CD14-positive monocyte (primary cell): ENCODE measurements around the gene MAPRE2. TPM values are rescaled to one million over a fixed set of nuclear protein-coding genes. Genes with fewer than 3 reads are reported as not detected.

ENCODE experiments used
- DNase-seq, 3 donors: peaks; one replicate each; pipeline ENCODE4 v3.0.0-alpha.2; 2011 to 2022
- H2AFZ ChIP-seq: 2 replicates; pipeline ENCODE4 v1.6.0; 2012; ENCODE audit warnings: mild to moderate bottlenecking, low read depth, low read length, inconsistent platforms; ENCODE audit not compliant: insufficient read depth, poor library complexity, severe bottlenecking
- H3K27ac ChIP-seq, 2 donors: 1 replicate in 1 of 2; 2 replicates in 1 of 2; pipeline ENCODE4 v1.5.1; 2012 to 2013; ENCODE audit warnings: low read length in 2 of 2, control low read depth in 1 of 2, inconsistent platforms in 1 of 2, low read depth in 1 of 2, mild to moderate bottlenecking in 1 of 2
- H3K27me3 ChIP-seq, 2 donors: one replicate each; pipeline versions ENCODE4 v1.6.0 to v1.6.1; 2011 to 2013; ENCODE audit warnings: low read length in 2 of 2; ENCODE audit not compliant: control insufficient read depth in 2 of 2, insufficient read depth in 2 of 2
- H3K36me3 ChIP-seq, 2 donors: replicated peaks in 1 of 2; 1 replicate in 1 of 2; 2 replicates in 1 of 2; pipeline versions ENCODE4 v1.5.1 to v1.6.1; 2012 to 2013; ENCODE audit warnings: low read length in 2 of 2, control low read depth in 1 of 2, inconsistent platforms in 1 of 2, mild to moderate bottlenecking in 1 of 2; ENCODE audit not compliant: insufficient read depth in 2 of 2, control insufficient read depth in 1 of 2
- H3K4me1 ChIP-seq, 2 donors: 1 replicate in 1 of 2; 2 replicates in 1 of 2; pipeline versions ENCODE4 v1.5.1 to v1.6.1; 2012 to 2013; ENCODE audit warnings: low read length in 2 of 2, control low read depth in 1 of 2, inconsistent platforms in 1 of 2, mild to moderate bottlenecking in 1 of 2, moderate library complexity in 1 of 2; ENCODE audit not compliant: insufficient read depth in 2 of 2, control insufficient read depth in 1 of 2
- H3K4me2 ChIP-seq: replicated peaks from 2 replicates; pipeline ENCODE3; 2012; ENCODE audit warnings: low read length, moderate library complexity, mild to moderate bottlenecking; ENCODE audit not compliant: poor library complexity, severe bottlenecking; ENCODE audit errors: extremely low read depth
- H3K4me3 ChIP-seq, 3 experiments: fragments of 200-600 bp in 1 of 3; sonication (generic) in 1 of 3; replicated peaks in 1 of 3; 1 replicate in 2 of 3; 2 replicates in 1 of 3; pipeline ENCODE4 v1.5.1; 2011 to 2013; ENCODE audit warnings: low read length in 3 of 3, mild to moderate bottlenecking in 3 of 3, control low read depth in 2 of 3, low read depth in 2 of 3, inconsistent platforms in 1 of 3, moderate library complexity in 1 of 3
- H3K79me2 ChIP-seq: 2 replicates; pipeline ENCODE4 v1.6.0; 2012; ENCODE audit warnings: mild to moderate bottlenecking, control low read depth, inconsistent platforms, low read length, moderate library complexity; ENCODE audit not compliant: insufficient read depth
- H3K9ac ChIP-seq: 2 replicates; pipeline ENCODE4 v1.6.0; 2017; ENCODE audit warnings: low read length, mild to moderate bottlenecking; ENCODE audit not compliant: insufficient read depth, poor library complexity, severe bottlenecking
- H3K9me3 ChIP-seq, 2 donors: replicated peaks in 1 of 2; 1 replicate in 1 of 2; 2 replicates in 1 of 2; pipeline versions ENCODE4 v1.5.1 to v1.6.1; 2012 to 2013; ENCODE audit warnings: low read length in 2 of 2, control low read depth in 1 of 2; ENCODE audit not compliant: control insufficient read depth in 1 of 2, insufficient read depth in 1 of 2
- H4K20me1 ChIP-seq: 2 replicates; pipeline ENCODE4 v1.6.0; 2012; ENCODE audit warnings: mild to moderate bottlenecking, low read length, control low read depth, moderate library complexity; ENCODE audit not compliant: insufficient read depth
- H3K27ac Mint-ChIP-seq, 7 donors: one replicate each; pipeline ENCODE4 v1.8.0; 2020; ENCODE audit warnings: mild to moderate bottlenecking in 7 of 7, mixed read lengths in 7 of 7, moderate library complexity in 6 of 7, inconsistent platforms in 2 of 7
- H3K27me3 Mint-ChIP-seq, 3 donors: one replicate each; pipeline ENCODE4 v1.8.0; 2021 to 2022; ENCODE audit warnings: low read depth in 3 of 3, mild to moderate bottlenecking in 3 of 3, mixed read lengths in 3 of 3, moderate library complexity in 3 of 3, inconsistent platforms in 1 of 3
- H3K36me3 Mint-ChIP-seq, 2 donors: one replicate each; pipeline ENCODE4 v1.8.0; 2020; ENCODE audit warnings: mixed read lengths in 2 of 2, inconsistent platforms in 1 of 2, mild to moderate bottlenecking in 1 of 2
- H3K4me1 Mint-ChIP-seq: one replicate; pipeline ENCODE4 v1.8.0; 2020; ENCODE audit warnings: mild to moderate bottlenecking, mixed read lengths
- H3K4me3 Mint-ChIP-seq, 2 donors: one replicate each; pipeline ENCODE4 v1.8.0; 2020; ENCODE audit warnings: mild to moderate bottlenecking in 2 of 2, mixed read lengths in 2 of 2, moderate library complexity in 1 of 2
- H3K9me3 Mint-ChIP-seq, 7 donors: one replicate each; pipeline ENCODE4 v1.8.0; 2020 to 2022; ENCODE audit warnings: mixed read lengths in 7 of 7, mild to moderate bottlenecking in 6 of 7, moderate library complexity in 6 of 7, inconsistent platforms in 2 of 7
- CTCF ChIP-seq: fragments of 200-600 bp; IDR thresholded peaks from one replicate; pipeline ENCODE4 v1.8.0; 2022; ENCODE audit warnings: antibody characterized with exemption, mild to moderate bottlenecking
- WGBS: methylation state at CpG from one replicate; pipeline ENCODE4 v1.1.5; 2013; ENCODE audit warnings: missing lambda C conversion rate; ENCODE audit not compliant: insufficient coverage; 5-methylcytosine and 5-hydroxymethylcytosine counted together
- intact Hi-C, 2 donors: fragments of 100-400 bp; cut with micrococcal nuclease; formaldehyde crosslinking; loops; one replicate each; pipeline versions ENCODE4 v1.15.0 to v1.15.1; 2023
- polyA plus RNA-seq, 3 donors: library from polyadenylated mRNA; depleted of rRNA in 1 of 3; unstranded in 2 of 3; stranded (reverse) in 1 of 3; fragments of 300-500 nt in 2 of 3; fragments of >200 nt in 1 of 3; fragmentation: Illumina TruSeq in 2 of 3; gene quantifications; 1 replicate in 2 of 3; 2 replicates in 1 of 3; pipeline ENCODE4 v1.2.3, GENCODE V29; 2012 to 2021

The MAPRE2 gene
- polyA plus RNA-seq, 3 donors: 22.0 to 48.1 (median 37.1) TPM

- no peak for TF ChIP-seq CTCF
- H3K27me3 ChIP-seq: no peaks in the 10 kb centered on the region
- H4K20me1 ChIP-seq: peaks cover 10% of the 10 kb centered on the region
- no peak overlapping the region for H3K9ac ChIP-seq
- 53% methylated on average over 3 of the region's 4 CpGs for WGBS
- peak overlapping the region in 4 of 7 donors; percentile 2 to 60 (median 40) for H3K27ac Mint-ChIP-seq
- intact Hi-C loops: no loop called here
- H2AFZ ChIP-seq: no peak overlapping the region
- H3K9me3 Mint-ChIP-seq: peaks cover 0 to 5% (median 0%) of the 10 kb centered on the region in 7 donors
- DNase-seq: no peak
- peaks cover 60 to 75% of the 10 kb centered on the region in 2 donors for H3K4me1 ChIP-seq
- H3K36me3 Mint-ChIP-seq: peaks cover 3 to 5% of the 10 kb centered on the region in 2 donors
- no peak overlapping the region for H3K4me2 ChIP-seq
- peak overlapping the region in 1 of 2 donors; percentile 20 for H3K27ac ChIP-seq
- H3K4me1 Mint-ChIP-seq: peaks cover 80% of the 10 kb centered on the region
- peaks cover 0 to 2% (median 1%) of the 10 kb centered on the region in 3 donors for H3K27me3 Mint-ChIP-seq
- peaks cover 0 to 3% of the 10 kb centered on the region in 2 donors for H3K9me3 ChIP-seq
- no peak overlapping the region for H3K4me3 ChIP-seq
- H3K4me3 Mint-ChIP-seq: peak overlapping the region in 1 of 2 donors; percentile 18
- H3K36me3 ChIP-seq: no peaks in the 10 kb centered on the region
- peaks cover 75% of the 10 kb centered on the region for H3K79me2 ChIP-seq
Measured at GRCh38 chr18:35045121-35045520, 3.9 kb downstream of the MAPRE2 start.

GRCh38 chr18:35045806-35046205 is 4.6 kb downstream of the MAPRE2 start:
- Histone ChIP-seq H3K4me3 (peak overlapping the region in 1 of 3 experiments; percentile 10), H3K4me1 (peaks cover 60 to 75% of the 10 kb centered on the region in 2 donors), H3K9ac (no peak overlapping the region), H4K20me1 (peaks cover 10% of the 10 kb centered on the region), H3K27ac (no peak overlapping the region), H3K79me2 (peaks cover 75% of the 10 kb centered on the region), H3K27me3 (no peaks in the 10 kb centered on the region), H3K4me2 (peak overlapping the region; percentile 47), H3K9me3 (peaks cover 0 to 3% of the 10 kb centered on the region in 2 donors), H3K36me3 (no peaks in the 10 kb centered on the region), H2AFZ (no peak overlapping the region)
- H3K4me1 Mint-ChIP-seq: peaks cover 79% of the 10 kb centered on the region
- peaks cover 0 to 2% (median 1%) of the 10 kb centered on the region in 3 donors for H3K27me3 Mint-ChIP-seq
- intact Hi-C loops: no loop called here
- peaks cover 0 to 5% (median 0%) of the 10 kb centered on the region in 7 donors for H3K9me3 Mint-ChIP-seq
- no peak for TF ChIP-seq CTCF
- peaks cover 3 to 5% of the 10 kb centered on the region in 2 donors for H3K36me3 Mint-ChIP-seq
- no peak for DNase-seq
- peak overlapping the region in 3 of 7 donors; percentile 10 to 73 (median 30) for H3K27ac Mint-ChIP-seq
- H3K4me3 Mint-ChIP-seq: peak overlapping the region; percentile 47 to 76
- 50% methylated on average over 1 of the region's 2 CpGs for WGBS
